8988T (cell line): Measurements from ENCODE around the gene GREB1.

Source experiments
- DNase-seq: peaks from one replicate; pipeline ENCODE4 v3.0.0; 2011

GREB1 gene

GRCh38 chr2:11688222-11689069, 154.6 kb downstream of the GREB1 start:
- peak; percentile 90 for DNase-seq

- no peak for DNase-seq
Measured at GRCh38 chr2:11691076-11691660, 157.3 kb downstream of the GREB1 start.
